Endothelial cell of umbilical vein (primary cell): ENCODE measurements around the gene MCM3. TPM values are rescaled to one million over a fixed set of nuclear protein-coding genes. Genes with fewer than 3 reads are reported as not detected.

Source experiments
- BruUV-seq: library from RNA; stranded (reverse); fragments of 400-500 nt; replicated peaks from 2 replicates; lab custom pipeline; 2021; lab: Mats Ljungman, UMichigan
- CTCF ChIA-PET: fragments of 300-600, 350-600 bp; sonication (Branson Sonifier 250); formaldehyde crosslinking; loops from one replicate; lab custom pipeline; 2021; ENCODE audit warnings: antibody characterized with exemption, inconsistent platforms; lab: Charles Lee
- POLR2A ChIA-PET: fragments of 300-600, 350-600 bp; sonication (Branson Sonifier 250); formaldehyde crosslinking; loops from one replicate; lab custom pipeline; 2021; ENCODE audit warnings: antibody characterized with exemption, inconsistent platforms; lab: Charles Lee
- DNase-seq: peaks from one replicate; pipeline ENCODE4 v3.0.0-alpha.2; 2011; ENCODE audit warnings: low read depth, low spot score
- FAIRE-seq: peaks from 2 replicates; lab custom pipeline; 2011; peaks lifted over from hg19 to GRCh38; lab: Jason Lieb, UNC
- H2AFZ ChIP-seq: 2 replicates; pipeline ENCODE4 v1.6.0; 2012; ENCODE audit warnings: low read depth, low read length, control low read depth, inconsistent platforms
- H3K27ac ChIP-seq: 2 replicates; pipeline ENCODE4 v1.5.1; 2011; ENCODE audit warnings: low read depth, mild to moderate bottlenecking, control low read depth, low read length, moderate library complexity; ENCODE audit not compliant: insufficient read depth
- H3K27me3 ChIP-seq, 2 experiments: 2 replicates each; pipeline versions ENCODE4 v1.6.0 to v1.6.1; 2011; ENCODE audit warnings: low read length in 2 of 2, mixed read lengths in 1 of 2; ENCODE audit not compliant: control insufficient read depth in 2 of 2, insufficient read depth in 2 of 2
- H3K36me3 ChIP-seq, 2 experiments: 2 replicates in 1 of 2; 3 replicates in 1 of 2; pipeline ENCODE4 v1.5.1; 2011; ENCODE audit warnings: low read length in 2 of 2, mild to moderate bottlenecking in 1 of 2, moderate library complexity in 1 of 2; ENCODE audit not compliant: control insufficient read depth in 2 of 2, insufficient read depth in 2 of 2; ENCODE audit errors: extremely low read depth in 1 of 2
- H3K4me1 ChIP-seq: 3 replicates; pipeline ENCODE4 v1.5.1; 2011; ENCODE audit warnings: mild to moderate bottlenecking, low read length; ENCODE audit not compliant: control insufficient read depth, insufficient read depth; ENCODE audit errors: extremely low read depth
- H3K4me2 ChIP-seq: 2 replicates; pipeline ENCODE4 v1.6.1; 2011; ENCODE audit warnings: low read length, control low read depth, mixed read lengths; ENCODE audit not compliant: insufficient read depth
- H3K4me3 ChIP-seq, 3 experiments: fragments of 200-600 bp in 1 of 3; sonication (generic), shearing (Covaris generic) in 1 of 3; replicated peaks in 1 of 3; 2 replicates each; pipeline ENCODE4 v1.5.1; 2011 to 2016; ENCODE audit warnings: control low read depth in 3 of 3, low read length in 3 of 3, mild to moderate bottlenecking in 2 of 3, inconsistent platforms in 1 of 3, low read depth in 1 of 3, moderate library complexity in 1 of 3; ENCODE audit not compliant: insufficient read depth in 1 of 3
- H3K79me2 ChIP-seq: 2 replicates; pipeline ENCODE4 v1.6.0; 2012; ENCODE audit warnings: low read length, inconsistent platforms; ENCODE audit not compliant: control insufficient read depth, insufficient read depth
- H3K9ac ChIP-seq: replicated peaks from 2 replicates; pipeline ENCODE3; 2011; ENCODE audit warnings: low read length, control low read depth; ENCODE audit not compliant: insufficient read depth; ENCODE audit errors: extremely low read depth
- H3K9me1 ChIP-seq: replicated peaks from 3 replicates; pipeline ENCODE4 v1.6.0; 2011; ENCODE audit warnings: mild to moderate bottlenecking, low read length; ENCODE audit not compliant: control insufficient read depth, insufficient read depth; ENCODE audit errors: extremely low read depth
- H3K9me3 ChIP-seq: replicated peaks from 2 replicates; pipeline ENCODE4 v1.5.1; 2012; ENCODE audit warnings: low read length, inconsistent platforms; ENCODE audit not compliant: control insufficient read depth, insufficient read depth
- H4K20me1 ChIP-seq: replicated peaks from 2 replicates; pipeline ENCODE3; 2011; ENCODE audit warnings: mild to moderate bottlenecking, low read length; ENCODE audit not compliant: control insufficient read depth, insufficient read depth; ENCODE audit errors: extremely low read depth
- CTCF ChIP-seq, 2 donors: IDR thresholded peaks; 1 replicate in 1 of 2; 2 replicates in 1 of 2; pipeline ENCODE4 v1.5.1; 2011; ENCODE audit warnings: low read length in 2 of 2, mild to moderate bottlenecking in 2 of 2, moderate library complexity in 2 of 2, control low read depth in 1 of 2, inconsistent platforms in 1 of 2, low read depth in 1 of 2; ENCODE audit not compliant: insufficient read depth in 1 of 2; ENCODE audit errors: extremely low read depth in 1 of 2
- EZH2 ChIP-seq: IDR thresholded peaks from 2 replicates; pipeline ENCODE4 v1.6.1; 2012; ENCODE audit warnings: borderline replicate concordance, low read depth, mild to moderate bottlenecking, moderate library complexity, low read length, inconsistent platforms; ENCODE audit not compliant: severe bottlenecking
- FOS ChIP-seq: IDR thresholded peaks from 2 replicates; pipeline ENCODE4 v1.6.1; 2011; ENCODE audit warnings: mild to moderate bottlenecking, low read length, moderate library complexity, borderline replicate concordance; ENCODE audit not compliant: insufficient read depth
- GATA2 ChIP-seq: IDR thresholded peaks from 2 replicates; pipeline ENCODE4 v1.7.0; 2011; ENCODE audit warnings: low read depth, mild to moderate bottlenecking, moderate library complexity, mixed read lengths, low read length; ENCODE audit not compliant: insufficient read length, insufficient read depth
- JUN ChIP-seq: IDR thresholded peaks from 2 replicates; pipeline ENCODE4 v1.6.1; 2011; ENCODE audit warnings: borderline replicate concordance, low read depth; ENCODE audit not compliant: insufficient read length, insufficient read depth
- MAX ChIP-seq: IDR thresholded peaks from 2 replicates; pipeline ENCODE4 v1.6.1; 2011; ENCODE audit not compliant: insufficient read depth, insufficient read length
- MYC ChIP-seq: IDR thresholded peaks from one replicate; pipeline ENCODE4 v1.6.1; 2011; ENCODE audit warnings: mild to moderate bottlenecking, low read depth, low read length
- POLR2A ChIP-seq: IDR thresholded peaks from 2 replicates; pipeline ENCODE4 v1.6.1; 2012; ENCODE audit warnings: low read depth, mild to moderate bottlenecking, control low read depth, low read length
- POLR2AphosphoS5 ChIP-seq: IDR thresholded peaks from 2 replicates; pipeline ENCODE4 v1.6.1; 2012; ENCODE audit warnings: low read depth, mild to moderate bottlenecking, control low read depth, low read length, moderate library complexity; ENCODE audit not compliant: insufficient read depth
- dilution Hi-C: fragments of 300-500 bp; cut with MboI; formaldehyde crosslinking; loops from one replicate; pipeline ENCODE4 v1.15.0; 2019; ENCODE audit warnings: low sequenced_read_pairs; ENCODE audit not compliant: extremely low pct_ligation_motif_present
- intact Hi-C: fragments of 100-400 bp; cut with micrococcal nuclease; formaldehyde crosslinking; loops from one replicate; pipeline ENCODE4 v1.10.0; 2022
- polyA plus RNA-seq, 4 experiments: library from polyadenylated mRNA; depleted of rRNA in 3 of 4; stranded (reverse) in 3 of 4; unstranded in 1 of 4; fragments of >200 nt; gene quantifications; 2 replicates each; pipeline versions ENCODE4 v1.2.1 to v1.2.3, GENCODE V29; 2011 to 2012; ENCODE audit warnings: missing spikeins in 1 of 4
- total RNA-seq: library from RNA; stranded (reverse); gene quantifications from 2 replicates; pipeline ENCODE4 v1.2.3, GENCODE V29; 2021

Gene MCM3
- total and polyA plus RNA-seq, 2 donors (not counting 3 experiments of a cell fraction or from before 2014, with no cell fraction given): 57.2 to 81.6 TPM

- Histone ChIP-seq H3K9me3 (no peaks in the 10 kb centered on the region), H4K20me1 (no peaks in the 10 kb centered on the region), H3K9ac (no peak overlapping the region), H3K27me3 (peaks cover 0 to 2% of the 10 kb centered on the region in 2 experiments), H3K4me2 (no peak overlapping the region), H3K4me1 (peaks cover 13% of the 10 kb centered on the region), H3K79me2 (peaks cover 6% of the 10 kb centered on the region), H3K4me3 (no peak overlapping the region), H3K27ac (no peak overlapping the region), H3K9me1 (no peaks in the 10 kb centered on the region), H2AFZ (no peak overlapping the region), H3K36me3 (no peaks in the 10 kb centered on the region)
- BruUV-seq: no TSS peak
- DNase-seq (no peak), FAIRE-seq (no peak)
- intact Hi-C loops (loop anchor here (10.0 kb wide), 1 partner anchor 286 kb away; the partner anchor contains the start of gene TRAM2), dilution Hi-C loops (loop anchor here (25.0 kb wide), 1 partner anchor 98 kb away; no protein-coding TSS in a partner anchor)
- ChIA-PET CTCF (interaction anchor here (0.6 to 8.3 kb wide), 7 partner anchors 17 to 112 kb away, joined by 3 to 104 read pairs (median 5); no protein-coding TSS in a partner anchor), POLR2A (no interaction called here)
- no peak for TF ChIP-seq POLR2A
- TF ChIP-seq GATA2: no peak
- TF ChIP-seq MAX: no peak
- TF ChIP-seq JUN: no peak
- TF ChIP-seq POLR2AphosphoS5: no peak
- TF ChIP-seq CTCF (IDR thresholded peaks at IDR 0.05; ENCODE audit: extremely low read depth in 1 of 2, insufficient read depth in 1 of 2, low read depth in 1 of 2, low read length in 2 of 2): no peak
- no peak for TF ChIP-seq MYC
- TF ChIP-seq FOS: no peak
- TF ChIP-seq EZH2: no peak
Observed at GRCh38 chr6:52288841-52289240, 4.3 kb upstream of the MCM3 start.
